Measurements from ENCODE around the gene ARHGAP10.

Gene ARHGAP10

DNA sequence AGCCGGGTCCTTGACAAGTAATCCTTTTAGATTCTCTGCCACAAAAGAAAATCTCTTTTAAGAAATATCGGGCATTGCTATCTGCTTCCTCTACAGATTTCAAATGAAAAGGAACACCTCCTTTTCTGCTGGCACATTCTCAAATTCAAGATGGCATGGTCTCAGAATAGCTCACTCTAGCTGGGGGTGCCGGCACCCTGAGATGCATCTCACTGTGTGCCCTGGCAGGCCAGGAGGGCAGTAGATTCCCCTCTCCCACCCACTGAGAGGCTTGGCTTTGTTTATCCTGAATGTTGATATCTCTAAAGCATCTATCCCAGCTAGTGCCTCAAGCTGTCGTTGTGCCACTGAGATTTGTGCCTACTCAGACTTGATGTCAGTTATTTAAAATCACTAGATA lies 319.5 kb downstream of the ARHGAP10 start:
- no peak for DNase-seq

DNA sequence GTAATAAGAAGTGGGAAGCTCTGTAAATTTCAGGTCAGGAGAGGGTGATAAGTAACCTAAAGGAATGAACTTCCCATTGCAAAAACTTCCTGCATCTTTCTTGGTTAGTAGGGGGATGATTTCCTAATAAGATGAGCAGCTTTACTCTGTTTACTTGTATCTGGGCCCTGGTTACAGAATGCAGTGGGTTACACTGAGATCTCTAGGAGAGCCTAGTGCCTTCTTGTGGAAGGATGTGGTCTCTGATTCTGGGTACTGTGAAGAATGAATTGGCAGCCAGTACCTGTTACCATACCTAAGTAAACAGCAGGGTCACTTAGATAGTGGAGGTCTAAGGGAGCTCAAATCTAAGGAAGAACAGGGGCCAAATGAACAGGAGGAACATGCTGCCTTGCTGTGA lies 320.6 kb downstream of the ARHGAP10 start:
- DNase-seq = peak; percentile 73

DNA sequence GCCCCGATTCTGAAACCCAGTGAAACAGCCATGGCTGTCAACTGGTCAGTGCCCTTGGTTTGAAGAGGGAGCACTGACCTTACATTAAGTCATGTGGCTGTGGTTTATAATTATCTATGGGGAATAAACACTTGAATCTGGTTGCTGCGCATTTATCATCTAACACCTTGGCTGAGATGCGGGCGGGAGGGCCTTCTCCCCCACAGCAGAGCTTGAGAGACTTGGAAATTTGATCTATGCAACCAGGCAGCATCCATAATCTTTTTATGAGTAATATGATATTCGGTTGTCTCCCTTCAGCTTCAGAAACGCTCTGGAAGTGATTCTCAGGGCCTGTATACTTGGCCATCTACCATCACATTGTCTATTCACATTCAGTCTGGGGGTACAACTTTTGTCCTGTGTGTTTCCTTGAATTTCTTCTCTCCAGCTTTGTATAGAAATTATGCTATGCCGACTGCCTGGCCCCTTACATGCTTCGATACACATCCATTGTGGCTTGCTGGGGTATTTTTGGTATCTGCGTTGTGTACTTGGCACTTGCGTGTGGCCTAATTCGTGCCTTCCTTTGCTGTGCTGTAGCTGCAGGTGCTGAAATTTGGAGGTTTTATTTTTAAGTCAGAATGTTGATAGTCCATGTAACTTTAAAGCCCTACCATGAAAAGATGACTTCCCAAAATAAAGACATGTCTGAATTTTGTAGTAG lies 321.6 kb downstream of the ARHGAP10 start:
- no peak for DNase-seq

- peak; percentile 15 for DNase-seq
These were observed 322.4 kb downstream of the ARHGAP10 start for GRCh38 chr4:148054275-148054674.

- DNase-seq = no peak
These were observed 324.0 kb downstream of the ARHGAP10 start for GRCh38 chr4:148055844-148056243.

DNA sequence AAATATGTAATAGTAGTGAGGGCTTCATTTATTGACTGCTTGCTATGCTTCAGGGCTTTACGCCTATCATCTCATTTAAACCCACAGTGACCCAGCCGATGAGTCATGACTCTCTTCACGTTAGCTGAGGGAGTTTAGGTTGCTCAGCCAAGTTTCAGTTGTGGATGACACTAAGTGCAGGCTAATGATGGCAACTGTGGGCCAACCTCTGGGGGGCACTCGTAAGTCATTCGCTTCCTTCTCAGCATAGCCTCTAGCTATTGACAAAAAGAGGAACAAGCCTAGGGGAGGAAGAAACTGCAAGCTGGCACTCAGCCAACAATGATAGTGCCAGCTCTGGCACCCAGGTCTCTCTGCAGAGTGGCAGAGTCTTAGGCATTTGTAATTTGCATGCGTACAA lies 325.0 kb downstream of the ARHGAP10 start:
- peak; percentile 84 for DNase-seq

DNA sequence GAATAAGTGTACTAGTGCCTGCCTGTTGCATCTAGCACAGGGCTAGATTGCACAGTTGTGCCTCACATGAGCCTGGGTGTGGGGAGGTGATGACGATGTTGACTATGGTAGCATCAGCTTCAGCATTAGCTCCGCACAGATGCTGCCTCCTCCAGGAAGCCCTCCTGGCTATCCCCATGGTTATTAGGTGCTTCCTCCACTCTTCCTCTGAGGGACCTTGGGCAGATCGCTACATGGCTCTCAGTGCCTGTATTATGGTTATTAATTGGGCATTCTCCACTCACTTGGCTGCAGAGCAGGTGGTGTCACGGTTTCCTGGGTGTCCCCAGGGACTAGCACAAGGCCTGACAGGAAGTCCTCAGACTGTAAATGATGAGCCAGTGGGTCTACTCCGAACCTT lies 325.6 kb downstream of the ARHGAP10 start:
- DNase-seq = no peak

DNA sequence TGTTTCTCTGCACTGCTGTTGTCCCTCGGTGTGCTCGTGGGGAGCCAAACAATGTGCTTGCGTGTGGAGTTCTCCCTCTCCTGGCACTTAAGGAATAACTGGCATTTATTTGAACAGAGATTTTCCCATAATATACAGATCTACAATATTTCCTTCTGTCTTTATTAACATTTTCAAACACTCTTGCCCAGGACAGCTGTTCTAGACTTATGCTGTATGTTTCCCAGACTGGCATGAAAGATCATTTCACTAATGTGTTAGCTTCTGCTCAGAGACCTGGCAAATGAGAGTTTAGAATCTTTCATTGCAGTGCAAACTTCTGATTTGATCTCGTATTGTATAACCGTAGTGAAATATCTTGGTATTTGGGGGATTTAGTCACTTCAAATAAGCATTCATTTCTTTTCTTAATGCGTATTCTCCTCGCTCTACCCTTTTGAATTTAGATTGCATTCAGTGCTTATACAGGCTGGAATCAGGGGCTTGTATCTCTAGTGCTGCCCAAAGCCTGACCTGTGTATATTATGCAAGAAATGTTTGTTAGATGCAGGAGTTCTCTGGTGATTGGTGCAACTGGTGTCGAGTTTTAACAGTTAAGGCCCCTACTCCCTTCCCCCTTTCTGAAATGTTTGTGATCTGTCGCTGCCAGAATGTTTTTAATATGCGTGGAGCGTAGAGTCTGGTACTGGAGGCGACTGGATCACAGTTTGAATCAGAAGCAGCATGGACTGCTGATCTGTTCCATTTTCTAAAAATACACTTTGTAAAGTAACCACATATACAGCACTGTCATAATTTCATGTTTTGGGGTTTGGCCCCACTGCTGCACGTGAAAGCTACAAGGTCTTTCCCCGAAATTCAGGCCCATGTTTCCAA lies 326.3 kb downstream of the ARHGAP10 start:
- no peak for DNase-seq

- DNase-seq = no peak
These were observed 327.8 kb downstream of the ARHGAP10 start for GRCh38 chr4:148059617-148060180.

GRCh38 chr4:148060264-148061140 lies 328.6 kb downstream of the ARHGAP10 start:
- DNase-seq = peak; percentile 73

DNA sequence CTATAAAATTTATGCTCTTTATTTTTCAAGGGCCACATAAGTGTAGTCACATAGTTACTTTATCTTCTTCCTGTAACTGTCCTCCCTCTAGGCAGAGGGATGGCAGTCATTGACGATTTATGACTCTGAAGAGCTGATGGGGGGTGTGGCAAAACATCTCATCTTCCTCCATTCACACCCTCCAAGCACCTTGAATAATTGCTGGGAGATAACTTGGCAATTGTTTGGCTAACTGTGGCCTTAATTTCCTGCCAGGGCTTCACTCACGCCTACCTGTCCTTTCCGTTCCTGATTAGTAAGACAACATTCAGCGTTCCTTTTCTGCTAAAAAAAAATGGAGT lies 329.2 kb downstream of the ARHGAP10 start:
- DNase-seq = peak; percentile 19

- no peak for DNase-seq
These were observed 329.9 kb downstream of the ARHGAP10 start for GRCh38 chr4:148061795-148062194.

DNA sequence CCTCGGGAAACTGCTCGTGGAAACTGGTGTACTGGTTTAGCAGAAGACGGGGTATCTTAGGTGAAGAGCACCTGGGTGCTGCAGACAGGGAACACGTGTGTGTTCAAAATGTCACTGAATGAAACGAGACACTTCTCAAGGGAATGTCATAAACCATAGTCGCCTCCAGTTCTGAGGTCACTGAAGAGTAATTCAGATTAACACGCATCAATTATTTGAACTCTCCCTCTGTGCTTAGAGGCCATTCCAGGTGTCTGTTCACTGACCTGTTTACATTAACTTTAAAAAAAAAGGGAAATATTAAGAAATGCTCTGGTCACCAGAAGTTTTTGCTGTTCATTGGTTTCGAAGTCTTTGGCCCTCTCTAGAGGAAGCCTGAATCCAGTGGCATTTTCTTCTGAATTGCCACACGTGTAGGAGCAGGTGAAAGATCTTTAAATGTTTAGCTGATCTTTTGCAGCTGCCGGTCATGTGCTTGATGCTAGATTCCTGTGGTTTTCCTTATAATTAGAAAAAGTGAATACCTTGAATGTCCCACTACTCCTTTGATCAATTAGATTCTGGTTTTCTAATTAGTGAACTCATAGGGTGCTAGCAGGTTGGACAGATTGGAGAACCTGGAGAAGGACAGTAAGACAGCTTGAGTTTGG lies 330.5 kb downstream of the ARHGAP10 start:
- DNase-seq = no peak

DNA sequence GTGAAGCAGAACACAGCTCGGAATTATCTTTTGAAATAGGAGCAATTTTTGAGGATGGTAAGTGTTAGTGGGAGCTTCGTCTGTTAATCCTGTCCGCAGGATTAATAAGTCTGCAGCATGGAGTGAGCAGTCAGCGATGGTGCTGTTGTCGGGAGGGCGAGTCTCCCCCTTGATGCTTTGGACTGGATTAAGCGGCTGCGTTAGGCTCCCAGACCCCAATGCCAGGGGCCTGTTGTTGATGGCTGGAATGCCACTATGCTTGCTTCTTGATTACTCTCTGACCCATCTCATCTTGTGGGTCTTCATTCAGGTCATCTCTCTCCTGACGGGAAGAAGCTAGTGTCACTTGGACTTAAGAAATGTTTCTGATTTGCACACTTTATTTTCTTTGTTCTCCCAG lies 332.6 kb downstream of the ARHGAP10 start:
- no peak for DNase-seq

GRCh38 chr4:148065075-148065474 lies 333.2 kb downstream of the ARHGAP10 start:
- DNase-seq = no peak

- no peak for DNase-seq
These were observed 335.5 kb downstream of the ARHGAP10 start for GRCh38 chr4:148067301-148067916.

GRCh38 chr4:148068065-148068911 lies 336.4 kb downstream of the ARHGAP10 start:
- no peak for DNase-seq

DNA sequence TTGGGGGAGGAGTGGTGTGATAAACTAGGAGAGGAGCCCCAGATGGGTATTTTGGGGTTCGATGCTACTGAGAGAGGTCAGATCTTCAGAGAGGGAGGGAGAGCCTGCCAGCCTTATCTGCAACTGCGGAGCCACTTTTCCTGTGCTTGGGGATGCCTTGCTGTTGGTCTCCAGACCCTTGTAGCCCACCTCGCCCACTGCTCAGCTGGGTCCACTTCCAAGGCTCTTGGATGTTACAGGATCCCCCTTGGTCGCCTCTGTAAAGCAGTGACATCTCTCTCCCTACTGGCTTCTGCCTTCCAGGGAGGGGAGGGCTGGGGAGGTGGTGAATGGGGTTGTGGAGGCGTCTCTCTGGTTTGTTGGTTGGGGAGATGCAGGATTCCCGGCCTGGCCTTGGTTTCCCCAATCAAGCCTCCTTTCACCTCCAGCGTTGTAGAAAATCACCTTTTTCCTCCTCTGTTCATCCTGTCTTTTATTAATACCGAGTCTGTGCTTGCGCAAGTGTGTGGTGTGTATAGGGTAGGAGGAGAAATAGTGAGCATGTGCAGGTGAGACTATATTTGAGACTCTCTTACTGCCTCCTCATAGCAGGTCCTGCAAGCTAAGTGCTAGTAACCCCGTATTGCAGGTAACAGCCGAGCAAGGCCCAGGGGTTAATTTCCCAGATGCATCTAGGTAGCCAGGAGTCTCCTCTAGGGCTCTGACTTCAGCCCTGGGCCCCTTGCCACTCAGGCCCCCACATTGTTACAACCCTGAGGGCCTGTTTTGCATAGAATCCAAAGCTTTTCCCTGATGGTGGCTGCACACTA lies 337.4 kb downstream of the ARHGAP10 start:
- no peak for DNase-seq

DNA sequence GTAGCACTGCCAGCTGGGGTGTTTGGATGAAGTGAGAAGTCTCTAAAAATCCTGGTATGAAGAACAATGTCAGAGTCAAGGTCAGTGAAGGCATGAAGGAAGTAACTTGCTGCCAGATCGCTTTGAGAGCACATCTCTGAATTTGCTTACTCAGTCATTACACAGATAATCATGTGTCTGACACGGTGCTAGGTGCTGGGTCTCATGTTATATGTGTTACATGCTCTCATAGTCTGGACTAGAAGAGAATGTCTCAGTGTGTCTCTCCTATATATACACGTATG lies 337.9 kb downstream of the ARHGAP10 start:
- no peak for DNase-seq

GRCh38 chr4:148071009-148071408 lies 339.1 kb downstream of the ARHGAP10 start:
- no peak for DNase-seq

All from CD4-positive, alpha-beta T cell treated with Interleukin-4 for 4 hours (primary cell).